IMR-90 (cell line): ENCODE results near the gene ANTXR1. TPM values are rescaled to one million over a fixed set of nuclear protein-coding genes. Genes with fewer than 3 reads are reported as not detected.

Source experiments
- ATAC-seq: fragments of 200-7000 bp; cut with Tn5 transposase; 2 replicates; pipeline ENCODE4 v1.9.1; 2020; ENCODE audit warnings: low read depth, mild to moderate bottlenecking, moderate library complexity
- BruUV-seq: library from RNA; stranded (reverse); fragments of 400-500 nt; replicated peaks from 2 replicates; lab custom pipeline; 2021; lab: Mats Ljungman, UMichigan
- CTCF ChIA-PET: fragments of 300-600 bp; formaldehyde crosslinking; extraction: SDS; loops from one replicate; lab custom pipeline; 2021; ENCODE audit warnings: antibody characterized with exemption; lab: Yijun Ruan, JAX
- POLR2A ChIA-PET: fragments of 300-600 bp; sonication (Branson Sonifier 250); formaldehyde crosslinking; loops from one replicate; lab custom pipeline; 2022; ENCODE audit warnings: antibody characterized with exemption; ENCODE audit not compliant: unreplicated experiment; lab: Charles Lee
- DNase-seq: peaks from one replicate; pipeline ENCODE4 v3.0.0; 2013
- H2AFZ ChIP-seq: replicated peaks from 2 replicates; pipeline ENCODE3; 2013; ENCODE audit warnings: low read length, mild to moderate bottlenecking; ENCODE audit not compliant: poor library complexity
- H2AK5ac ChIP-seq: 2 replicates; pipeline ENCODE4 v1.6.1; 2013; ENCODE audit warnings: low read depth, low read length, inconsistent platforms
- H2AK9ac ChIP-seq: replicated peaks from 2 replicates; pipeline ENCODE3; 2013; ENCODE audit warnings: mild to moderate bottlenecking, low read depth, low read length, moderate library complexity; ENCODE audit not compliant: poor library complexity
- H2BK120ac ChIP-seq: 2 replicates; pipeline ENCODE4 v1.6.1; 2013; ENCODE audit warnings: low read depth, low read length, inconsistent platforms
- H2BK15ac ChIP-seq: 3 replicates; pipeline ENCODE4 v1.6.1; 2013; ENCODE audit warnings: low read depth, low read length, inconsistent platforms
- H2BK20ac ChIP-seq: 2 replicates; pipeline ENCODE4 v1.6.1; 2013; ENCODE audit warnings: low read depth, mild to moderate bottlenecking, inconsistent platforms, low read length, moderate library complexity
- H2BK5ac ChIP-seq: 2 replicates; pipeline ENCODE4 v1.6.1; 2013; ENCODE audit warnings: mild to moderate bottlenecking, low read depth, low read length, inconsistent platforms; ENCODE audit not compliant: poor library complexity, severe bottlenecking
- H3K14ac ChIP-seq: replicated peaks from 2 replicates; pipeline ENCODE4 v1.6.1; 2013; ENCODE audit warnings: low read depth, low read length, inconsistent platforms
- H3K18ac ChIP-seq: 2 replicates; pipeline ENCODE4 v1.6.1; 2013; ENCODE audit warnings: low read depth, low read length, control low read depth
- H3K23ac ChIP-seq: 2 replicates; pipeline ENCODE4 v1.6.1; 2013; ENCODE audit warnings: low read depth, low read length, inconsistent platforms
- H3K27ac ChIP-seq: 2 replicates; pipeline ENCODE4 v1.5.1; 2013; ENCODE audit warnings: mild to moderate bottlenecking, control low read depth, low read length; ENCODE audit not compliant: insufficient read depth
- H3K27me3 ChIP-seq: 2 replicates; pipeline ENCODE4 v1.6.1; 2013; ENCODE audit warnings: low read length; ENCODE audit not compliant: control insufficient read depth, insufficient read depth
- H3K36me3 ChIP-seq: 2 replicates; pipeline ENCODE4 v1.6.1; 2013; ENCODE audit warnings: low read length, mixed read lengths; ENCODE audit not compliant: control insufficient read depth, insufficient read depth
- H3K4ac ChIP-seq: 2 replicates; pipeline ENCODE4 v1.6.1; 2013; ENCODE audit warnings: low read depth, low read length, inconsistent platforms
- H3K4me1 ChIP-seq: 2 replicates; pipeline ENCODE4 v1.6.1; 2013; ENCODE audit warnings: low read length, mixed read lengths; ENCODE audit not compliant: control insufficient read depth, insufficient read depth
- H3K4me2 ChIP-seq: 2 replicates; pipeline ENCODE4 v1.6.1; 2013; ENCODE audit warnings: low read depth, mild to moderate bottlenecking, control low read depth, low read length, moderate library complexity
- H3K4me3 ChIP-seq: 2 replicates; pipeline ENCODE4 v1.5.1; 2013; ENCODE audit warnings: low read depth, mild to moderate bottlenecking, control low read depth, low read length, moderate library complexity; ENCODE audit not compliant: insufficient read depth
- H3K56ac ChIP-seq: 2 replicates; pipeline ENCODE4 v1.6.1; 2013; ENCODE audit warnings: low read length, inconsistent platforms; ENCODE audit not compliant: insufficient read depth; ENCODE audit errors: extremely low read depth
- H3K79me1 ChIP-seq, 2 experiments: 2 replicates each; pipeline ENCODE4 v1.6.1; 2013; ENCODE audit warnings: low read length in 2 of 2, inconsistent platforms in 1 of 2, low read depth in 1 of 2
- H3K9ac ChIP-seq: 2 replicates; pipeline ENCODE4 v1.6.1; 2013; ENCODE audit warnings: low read depth, low read length, control low read depth
- H3K9me1 ChIP-seq: 2 replicates; pipeline ENCODE4 v1.6.1; 2013; ENCODE audit warnings: low read length, inconsistent platforms; ENCODE audit not compliant: insufficient read depth
- H3K9me3 ChIP-seq: 2 replicates; pipeline ENCODE4 v1.6.1; 2013; ENCODE audit warnings: low read length; ENCODE audit not compliant: control insufficient read depth, insufficient read depth
- H4K20me1 ChIP-seq: 2 replicates; pipeline ENCODE4 v1.6.1; 2013; ENCODE audit warnings: low read length, inconsistent platforms; ENCODE audit not compliant: insufficient read depth
- H4K5ac ChIP-seq: 2 replicates; pipeline ENCODE4 v1.6.1; 2013; ENCODE audit warnings: mild to moderate bottlenecking, low read depth, low read length, control low read depth
- H4K8ac ChIP-seq, 2 experiments: 2 replicates each; pipeline ENCODE4 v1.6.1; 2013; ENCODE audit warnings: low read depth in 2 of 2, low read length in 2 of 2, control low read depth in 1 of 2, inconsistent platforms in 1 of 2
- H4K91ac ChIP-seq: 2 replicates; pipeline ENCODE4 v1.6.1; 2013; ENCODE audit warnings: low read depth, low read length, inconsistent platforms; ENCODE audit not compliant: insufficient read depth
- BHLHE40 ChIP-seq: fragments of 150-350 bp; IDR thresholded peaks from 2 replicates; pipeline ENCODE4 v1.6.1; 2016; ENCODE audit warnings: mild to moderate bottlenecking, low read depth, low read length
- CEBPB ChIP-seq: IDR thresholded peaks from 2 replicates; pipeline ENCODE4 v1.6.1; 2012; ENCODE audit warnings: low read depth, low read length, improper control_type of control experiment
- CTCF ChIP-seq: conservative IDR thresholded peaks from 2 replicates; pipeline ENCODE4 v1.5.1; 2012; ENCODE audit warnings: mild to moderate bottlenecking, low read depth, low read length, improper control_type of control experiment
- FOS ChIP-seq: fragments of 150-350 bp; IDR thresholded peaks from 2 replicates; pipeline ENCODE4 v1.6.1; 2016; ENCODE audit warnings: low read depth, low read length
- MAFK ChIP-seq: IDR thresholded peaks from 2 replicates; pipeline ENCODE4 v1.6.1; 2012; ENCODE audit warnings: low read depth, low read length, improper control_type of control experiment
- MXI1 ChIP-seq: IDR thresholded peaks from 2 replicates; pipeline ENCODE4 v1.6.1; 2012; ENCODE audit warnings: low read depth, mild to moderate bottlenecking, low read length, moderate library complexity, borderline replicate concordance
- POLR2A ChIP-seq: IDR thresholded peaks from 2 replicates; pipeline ENCODE4 v1.6.1; 2012; ENCODE audit warnings: mild to moderate bottlenecking, low read depth, low read length
- RCOR1 ChIP-seq: IDR thresholded peaks from 2 replicates; pipeline ENCODE4 v1.6.1; 2012; ENCODE audit warnings: mild to moderate bottlenecking, low read length, improper control_type of control experiment; ENCODE audit not compliant: insufficient replicate concordance
- RFX5 ChIP-seq: IDR thresholded peaks from 2 replicates; pipeline ENCODE4 v1.8.0; 2012; ENCODE audit warnings: low read depth, mild to moderate bottlenecking, low read length, moderate library complexity
- SMC3 ChIP-seq: fragments of 150-350 bp; IDR thresholded peaks from 2 replicates; pipeline ENCODE4 v1.6.1; 2016; ENCODE audit warnings: low read depth, mild to moderate bottlenecking, antibody characterized with exemption, low read length, moderate library complexity
- USF2 ChIP-seq: fragments of 150-350 bp; IDR thresholded peaks from 2 replicates; pipeline ENCODE4 v1.6.1; 2017; ENCODE audit warnings: mild to moderate bottlenecking, antibody characterized with exemption, low read length, low read depth
- WGBS, 2 experiments: methylation state at CpG; one replicate each; pipeline versions ENCODE4 v1.1.5 to v1.1.7; 2013; ENCODE audit warnings: missing lambda C conversion rate in 2 of 2; ENCODE audit not compliant: insufficient read length in 1 of 2; ENCODE audit errors: extremely low coverage in 2 of 2; 5-methylcytosine and 5-hydroxymethylcytosine counted together
- dilution Hi-C: fragments of 300-500 bp; cut with HindIII; formaldehyde crosslinking; loops from one replicate; pipeline ENCODE4 v1.14.3; 2018; ENCODE audit warnings: low sequenced_read_pairs; ENCODE audit not compliant: unreplicated experiment
- in situ Hi-C: fragments of 300-500 bp; cut with MboI; formaldehyde crosslinking; loops from 3 replicates; pipeline ENCODE4 v1.14.3; 2019; ENCODE audit warnings: low sequenced_read_pairs, inconsistent platforms, mixed read lengths
- intact Hi-C: fragments of 100-400 bp; cut with micrococcal nuclease; formaldehyde crosslinking; loops from 2 replicates; pipeline ENCODE4 v1.10.0; 2022
- polyA plus RNA-seq, 3 experiments: library from polyadenylated mRNA; depleted of rRNA; stranded (reverse); fragments of >200 nt; gene quantifications; 2 replicates each; pipeline ENCODE4 v1.2.3, GENCODE V29; 2012; ENCODE audit warnings: low replicate concordance in 1 of 3
- total RNA-seq: library from RNA; depleted of rRNA; stranded (reverse); fragments of >200 nt; gene quantifications from 2 replicates; pipeline ENCODE4 v1.2.3, GENCODE V29; 2012
- TF ChIP-seq, protein P1 (sequence below): fragments of 150-350 bp; IDR thresholded peaks from 2 replicates; pipeline ENCODE4 v1.6.1; 2016; ENCODE audit warnings: low read depth, mild to moderate bottlenecking, low read length, moderate library complexity, borderline replicate concordance

The ANTXR1 gene
- total and polyA plus RNA-seq, 2 of the 4 experiments (the other 2 are of a cell fraction), result 27.2 to 36.9 TPM

DNA sequence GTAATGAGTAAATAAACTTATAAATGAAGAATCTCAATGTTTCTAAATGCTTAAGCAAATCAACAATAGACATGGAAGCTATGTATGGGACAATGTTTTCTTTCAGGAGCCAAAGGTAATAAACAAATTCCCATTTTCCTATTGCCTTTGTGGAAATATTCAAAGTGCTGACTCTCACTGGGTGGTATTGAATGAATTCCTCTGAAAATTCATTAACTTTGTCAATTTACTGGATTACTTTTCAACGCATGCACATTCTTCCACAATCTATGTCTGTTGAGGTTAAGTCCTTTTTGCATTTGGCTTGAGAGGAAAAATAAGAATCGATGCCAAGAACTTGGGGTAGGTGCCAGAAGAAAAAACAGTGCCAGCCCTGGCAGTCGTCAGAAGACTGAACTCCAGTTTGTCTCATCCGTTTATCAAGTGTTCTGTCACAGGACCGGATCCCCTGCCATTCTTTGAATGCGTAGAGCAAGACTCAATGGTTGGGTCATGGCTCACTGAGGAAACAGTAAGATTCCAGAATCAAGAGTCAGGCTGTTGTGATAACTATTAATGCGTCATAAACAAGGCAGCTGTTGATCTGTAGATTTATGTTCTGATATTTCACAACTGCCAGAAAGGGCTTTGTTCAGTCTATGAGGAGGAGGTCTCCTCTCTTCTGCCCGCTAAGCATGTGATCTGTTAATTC lies 240.8 kb downstream of the ANTXR1 start:
- ATAC-seq (peak; percentile 87), DNase-seq (peak; percentile 99)
- Histone ChIP-seq H2AK5ac (no peak overlapping the region), H2AFZ (no peak overlapping the region), H3K36me3 (peaks cover 5% of the 10 kb centered on the region), H3K4ac (peak overlapping the region; percentile 95; the same call in 1 of the 2 replicates), H3K9ac (no peak overlapping the region), H3K56ac (peak overlapping the region; percentile 58), H4K8ac (peak overlapping the region; percentile 89 to 96), H3K4me2 (peak overlapping the region; percentile 3; the same call in 1 of the 2 replicates), H3K23ac (peak overlapping the region; percentile 83), H4K20me1 (no peaks in the 10 kb centered on the region), H3K79me1 (peaks cover 0 to 10% of the 10 kb centered on the region in 2 experiments; a peak in 2 of 4 replicates), H3K4me3 (no peak overlapping the region), H2BK15ac (peak overlapping the region; percentile 7; the same call in 1 of the 3 replicates), H3K9me1 (peaks cover 5% of the 10 kb centered on the region; the same call in 1 of the 2 replicates), H4K5ac (peak overlapping the region; percentile 20; the same call in 1 of the 2 replicates), H2BK5ac (peak overlapping the region; percentile 95), H3K4me1 (peaks cover 11% of the 10 kb centered on the region), H3K27me3 (no peaks in the 10 kb centered on the region), H2AK9ac (no peak overlapping the region), H3K14ac (peak overlapping the region; percentile 92), H2BK20ac (peak overlapping the region; percentile 87), H3K9me3 (no peaks in the 10 kb centered on the region), H3K18ac (peak overlapping the region; percentile 81; the same call in 1 of the 2 replicates), H2BK120ac (peak overlapping the region; percentile 95), H3K27ac (peak overlapping the region; percentile 56; the same call in 1 of the 2 replicates), H4K91ac (peak overlapping the region; percentile 62; the same call in 1 of the 2 replicates)
- dilution Hi-C loops (no loop called here), in situ Hi-C loops (no loop called here), intact Hi-C loops (no loop called here)
- WGBS, 2 experiments, result 0% methylated on average over 4 of the region's 8 CpGs; no CpG with 5 or more reads in 1 of the 2 experiments
- BruUV-seq, result no TSS peak
- TF ChIP-seq RFX5 (no peak), MXI1 (no peak), FOS (peak; percentile 90), SMC3 (peak; percentile 24; the same call in 1 of the 2 replicates), CTCF (no peak), POLR2A (peak; percentile 37), CEBPB (peak; percentile 98), USF2 (no peak), RCOR1 (peak; percentile 63), MAFK (no peak), BHLHE40 (peak; percentile 76)
- TF ChIP-seq, protein P1, sequence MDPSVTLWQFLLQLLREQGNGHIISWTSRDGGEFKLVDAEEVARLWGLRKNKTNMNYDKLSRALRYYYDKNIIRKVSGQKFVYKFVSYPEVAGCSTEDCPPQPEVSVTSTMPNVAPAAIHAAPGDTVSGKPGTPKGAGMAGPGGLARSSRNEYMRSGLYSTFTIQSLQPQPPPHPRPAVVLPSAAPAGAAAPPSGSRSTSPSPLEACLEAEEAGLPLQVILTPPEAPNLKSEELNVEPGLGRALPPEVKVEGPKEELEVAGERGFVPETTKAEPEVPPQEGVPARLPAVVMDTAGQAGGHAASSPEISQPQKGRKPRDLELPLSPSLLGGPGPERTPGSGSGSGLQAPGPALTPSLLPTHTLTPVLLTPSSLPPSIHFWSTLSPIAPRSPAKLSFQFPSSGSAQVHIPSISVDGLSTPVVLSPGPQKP, result no peak
- POLR2A ChIA-PET, result no interaction called here
- CTCF ChIA-PET, result no interaction called here
